ENCODE measurements around the gene CACNG8.

Gene CACNG8

DNA sequence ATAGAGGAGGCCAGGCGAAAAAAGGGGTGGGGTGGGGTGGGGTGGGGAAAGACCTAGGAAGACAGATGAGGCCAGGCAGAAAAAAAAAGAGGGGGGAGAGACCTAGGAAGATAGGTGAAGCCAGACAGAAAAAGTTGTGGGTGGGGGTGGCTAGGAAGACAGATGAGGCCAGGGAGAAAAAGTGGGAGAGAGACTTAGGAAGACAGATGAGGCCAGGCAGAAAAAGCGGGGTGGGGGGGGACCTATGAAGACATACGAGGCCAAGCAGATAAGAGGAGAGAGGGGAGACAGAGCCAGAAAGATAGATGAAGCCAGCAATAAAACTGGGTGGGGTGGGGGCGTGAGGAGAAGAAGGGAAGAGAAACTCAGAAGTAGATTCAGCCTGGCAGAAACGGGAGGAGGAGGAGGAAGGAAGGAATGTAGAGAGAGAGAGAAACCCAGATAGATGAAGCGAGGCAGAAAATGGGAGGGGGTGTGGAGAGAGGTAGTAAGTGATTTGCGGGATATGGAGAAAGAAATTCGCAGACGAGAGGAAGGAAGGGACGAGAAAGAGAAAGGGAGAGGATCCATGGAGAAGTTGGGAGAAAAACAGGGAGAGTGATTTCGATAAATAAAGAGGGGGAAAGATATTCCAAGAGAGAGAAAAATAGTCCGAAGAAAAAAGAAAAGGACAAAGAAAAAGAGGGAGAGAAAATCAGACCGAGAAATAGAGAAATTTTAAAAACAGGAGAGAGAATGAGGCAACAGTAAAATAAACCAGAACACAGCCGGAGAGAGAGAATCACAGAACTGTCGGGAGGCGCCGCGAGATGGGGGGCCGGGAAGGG lies 16.5 kb downstream of the CACNG8 start:
- Histone ChIP-seq H3K36me3 (ENCODE audit: control insufficient read depth, insufficient read depth, low read length) (no peaks in the 10 kb centered on the region), H3K79me2 (no peaks in the 10 kb centered on the region), H3K9ac (no peak overlapping the region), H3K27me3 (ENCODE audit: control insufficient read depth, insufficient read depth, low read length) (no peaks in the 10 kb centered on the region), H3K4me1 (peaks cover 16% of the 10 kb centered on the region), H3K27ac (peak overlapping the region; percentile 90), H3K9me3 (ENCODE audit: control insufficient read depth, low read length) (no peaks in the 10 kb centered on the region), H2AFZ (peak overlapping the region; percentile 93), H3K4me3 (ENCODE audit: low read depth, low read length) (peak overlapping the region; percentile 58), H3K4me2 (ENCODE audit: low read length) (peak overlapping the region; percentile 89)
- TF ChIP-seq, protein P1, sequence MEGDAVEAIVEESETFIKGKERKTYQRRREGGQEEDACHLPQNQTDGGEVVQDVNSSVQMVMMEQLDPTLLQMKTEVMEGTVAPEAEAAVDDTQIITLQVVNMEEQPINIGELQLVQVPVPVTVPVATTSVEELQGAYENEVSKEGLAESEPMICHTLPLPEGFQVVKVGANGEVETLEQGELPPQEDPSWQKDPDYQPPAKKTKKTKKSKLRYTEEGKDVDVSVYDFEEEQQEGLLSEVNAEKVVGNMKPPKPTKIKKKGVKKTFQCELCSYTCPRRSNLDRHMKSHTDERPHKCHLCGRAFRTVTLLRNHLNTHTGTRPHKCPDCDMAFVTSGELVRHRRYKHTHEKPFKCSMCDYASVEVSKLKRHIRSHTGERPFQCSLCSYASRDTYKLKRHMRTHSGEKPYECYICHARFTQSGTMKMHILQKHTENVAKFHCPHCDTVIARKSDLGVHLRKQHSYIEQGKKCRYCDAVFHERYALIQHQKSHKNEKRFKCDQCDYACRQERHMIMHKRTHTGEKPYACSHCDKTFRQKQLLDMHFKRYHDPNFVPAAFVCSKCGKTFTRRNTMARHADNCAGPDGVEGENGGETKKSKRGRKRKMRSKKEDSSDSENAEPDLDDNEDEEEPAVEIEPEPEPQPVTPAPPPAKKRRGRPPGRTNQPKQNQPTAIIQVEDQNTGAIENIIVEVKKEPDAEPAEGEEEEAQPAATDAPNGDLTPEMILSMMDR (IDR thresholded peaks at IDR 0.05), result no peak

DNA sequence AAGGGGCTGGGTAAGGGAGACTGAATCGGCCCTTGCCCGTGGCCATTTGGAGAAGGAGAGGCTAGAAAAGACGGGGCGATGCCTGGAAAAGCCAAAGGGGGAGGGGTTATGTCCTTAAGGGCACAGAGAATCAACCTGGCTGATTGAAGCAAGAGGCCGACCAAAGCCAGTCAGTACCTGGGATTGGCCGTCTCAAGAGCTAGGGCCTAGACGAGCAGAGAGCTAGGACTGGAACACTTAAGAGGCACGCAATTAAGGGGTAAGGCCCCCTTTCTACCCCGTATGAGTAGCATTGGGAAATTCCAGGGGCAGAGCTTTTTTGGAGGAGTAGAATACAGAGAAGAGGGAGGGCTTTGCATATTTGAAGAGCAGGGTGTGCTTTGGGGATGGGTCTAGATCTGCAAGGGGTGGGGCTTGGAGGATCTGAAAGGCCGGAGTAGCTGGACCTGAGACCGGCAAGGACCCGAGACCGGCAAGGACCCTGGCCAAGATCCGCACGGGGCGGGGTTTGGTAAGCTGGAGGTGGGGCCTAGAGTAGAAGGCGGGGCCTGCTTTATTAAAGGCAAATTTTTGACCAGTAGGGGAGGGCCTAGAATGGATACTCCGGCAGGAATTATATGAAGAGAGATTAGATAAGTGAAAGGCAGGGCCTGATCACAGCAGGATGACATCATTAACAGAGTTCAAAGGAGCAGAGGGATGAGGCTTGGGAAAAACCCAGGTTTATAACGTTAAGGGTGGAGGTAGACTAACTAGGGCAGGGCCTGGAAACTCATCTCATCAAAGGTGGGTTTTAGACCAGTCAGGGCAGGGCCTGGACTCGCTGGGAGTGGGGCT lies 18.0 kb downstream of the CACNG8 start:
- TF ChIP-seq, protein P1 (IDR thresholded peaks at IDR 0.05), result no peak
- peaks cover 16% of the 10 kb centered on the region for H3K4me1 ChIP-seq
- H3K27ac ChIP-seq, result peak overlapping the region; percentile 90
- H3K4me3 ChIP-seq (ENCODE audit: low read depth, low read length), result peak overlapping the region; percentile 53
- H3K9ac ChIP-seq, result no peak overlapping the region
- H2AFZ ChIP-seq, result peak overlapping the region; percentile 93
- peak overlapping the region; percentile 60 for H3K4me2 ChIP-seq (ENCODE audit: low read length)
- H3K36me3 ChIP-seq (ENCODE audit: control insufficient read depth, insufficient read depth, low read length), result no peaks in the 10 kb centered on the region
- H3K79me2 ChIP-seq, result no peaks in the 10 kb centered on the region
- no peaks in the 10 kb centered on the region for H3K9me3 ChIP-seq (ENCODE audit: control insufficient read depth, low read length)
- no peaks in the 10 kb centered on the region for H3K27me3 ChIP-seq (ENCODE audit: control insufficient read depth, insufficient read depth, low read length)

DNA sequence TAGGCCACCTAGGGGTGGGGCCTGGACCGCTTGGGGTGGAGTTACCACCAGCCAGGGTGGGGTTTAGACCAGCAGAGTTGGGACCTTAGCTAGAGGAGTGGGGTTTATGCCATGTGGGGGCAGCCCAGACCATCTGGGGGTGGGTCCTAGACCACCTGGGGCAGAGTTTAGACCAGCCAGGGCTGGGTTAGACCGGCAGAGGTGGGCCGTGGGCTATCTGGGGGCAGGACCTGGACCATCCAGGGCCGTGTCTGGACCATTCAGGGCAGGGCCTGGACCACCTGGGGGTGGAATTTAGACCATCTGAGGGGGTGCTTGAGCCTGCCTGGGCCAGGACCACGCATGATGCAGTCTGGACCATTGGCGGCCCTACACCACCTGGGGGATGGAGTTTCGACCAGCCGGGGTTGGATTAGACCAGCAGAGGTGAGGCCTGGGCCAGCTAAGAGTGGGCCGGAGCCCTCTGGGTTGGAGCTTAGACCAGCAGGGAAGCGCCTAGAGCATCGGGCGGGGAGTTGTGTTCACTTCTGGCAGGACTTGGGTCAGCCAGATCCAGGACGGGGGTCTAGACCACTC lies 18.7 kb downstream of the CACNG8 start:
- TF ChIP-seq, protein P1 (IDR thresholded peaks at IDR 0.05), result no peak
- H3K4me3 ChIP-seq (ENCODE audit: low read depth, low read length), result peak overlapping the region; percentile 53
- no peak overlapping the region for H3K9ac ChIP-seq
- peaks cover 16% of the 10 kb centered on the region for H3K4me1 ChIP-seq
- no peaks in the 10 kb centered on the region for H3K79me2 ChIP-seq
- H3K4me2 ChIP-seq (ENCODE audit: low read length), result no peak overlapping the region
- H3K9me3 ChIP-seq (ENCODE audit: control insufficient read depth, low read length), result no peaks in the 10 kb centered on the region
- no peaks in the 10 kb centered on the region for H3K27me3 ChIP-seq (ENCODE audit: control insufficient read depth, insufficient read depth, low read length)
- no peaks in the 10 kb centered on the region for H3K36me3 ChIP-seq (ENCODE audit: control insufficient read depth, insufficient read depth, low read length)
- no peak overlapping the region for H2AFZ ChIP-seq
- H3K27ac ChIP-seq, result peak overlapping the region; percentile 90

DNA sequence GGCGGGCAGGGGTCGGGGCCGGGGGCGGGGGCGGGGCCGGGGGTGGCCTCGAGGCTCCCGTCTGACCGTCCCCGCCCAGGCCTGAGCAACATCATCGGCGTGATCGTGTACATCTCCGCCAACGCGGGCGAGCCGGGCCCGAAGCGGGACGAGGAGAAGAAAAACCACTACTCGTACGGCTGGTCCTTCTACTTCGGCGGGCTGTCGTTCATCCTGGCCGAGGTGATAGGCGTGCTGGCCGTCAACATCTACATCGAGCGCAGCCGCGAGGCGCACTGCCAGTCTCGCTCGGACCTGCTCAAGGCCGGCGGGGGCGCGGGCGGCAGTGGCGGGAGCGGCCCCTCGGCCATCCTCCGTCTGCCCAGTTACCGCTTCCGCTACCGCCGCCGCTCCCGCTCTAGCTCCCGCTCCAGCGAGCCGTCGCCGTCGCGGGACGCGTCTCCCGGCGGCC lies 19.3 kb downstream of the CACNG8 start:
- Histone ChIP-seq H3K9ac (no peak overlapping the region), H3K27me3 (ENCODE audit: control insufficient read depth, insufficient read depth, low read length) (no peaks in the 10 kb centered on the region), H2AFZ (peak overlapping the region; percentile 73), H3K4me1 (peaks cover 16% of the 10 kb centered on the region), H3K9me3 (ENCODE audit: control insufficient read depth, low read length) (no peaks in the 10 kb centered on the region), H3K36me3 (ENCODE audit: control insufficient read depth, insufficient read depth, low read length) (no peaks in the 10 kb centered on the region), H3K4me3 (ENCODE audit: low read depth, low read length) (peak overlapping the region; percentile 29), H3K79me2 (no peaks in the 10 kb centered on the region), H3K27ac (no peak overlapping the region), H3K4me2 (ENCODE audit: low read length) (peak overlapping the region; percentile 66)
- TF ChIP-seq, protein P1 (IDR thresholded peaks at IDR 0.05), result no peak
